ENCODE results near the gene HOXA10.

The HOXA10 gene

DNA sequence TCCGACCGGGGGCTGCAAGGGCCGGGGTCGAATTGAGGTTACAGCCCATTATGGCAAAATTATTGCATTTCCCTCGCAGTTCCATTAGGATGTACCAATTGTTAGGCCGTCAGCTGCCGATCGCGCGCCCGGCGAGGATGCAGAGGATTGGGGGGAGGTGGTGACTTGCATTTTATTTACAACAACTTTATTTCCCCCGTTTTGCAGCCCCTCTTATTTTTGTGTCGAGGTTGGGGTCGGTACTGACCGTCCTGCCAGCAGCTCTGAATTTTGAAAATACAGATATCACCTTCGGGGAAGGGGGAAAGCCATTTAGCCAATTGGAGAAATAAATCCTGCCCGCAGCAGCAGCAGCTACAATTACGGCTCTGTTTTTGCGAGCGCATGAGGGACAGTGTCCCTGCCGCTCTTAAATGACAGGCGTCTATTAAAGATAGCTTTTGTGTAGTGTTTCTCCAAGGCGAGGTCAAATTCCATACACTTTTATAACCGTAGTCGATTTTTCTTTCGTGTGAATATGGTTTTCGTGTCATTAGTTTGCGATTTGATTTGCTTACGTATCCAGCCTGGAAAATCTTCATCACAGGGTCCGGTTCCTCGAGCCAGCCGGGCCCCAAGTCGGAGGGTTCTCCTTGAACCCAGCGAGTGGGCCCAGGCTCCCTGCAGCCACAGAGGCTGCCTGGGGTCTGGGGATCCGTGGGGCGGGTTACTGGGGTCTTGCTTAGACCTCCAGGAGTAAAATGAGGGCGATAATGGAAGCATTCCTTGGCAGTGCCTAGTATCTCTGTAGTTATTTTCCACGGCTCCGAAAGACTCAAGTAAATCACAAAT is 30.0 kb downstream of the HOXA10 start:
- DNase-seq (ENCODE audit: low spot score) = no peak

DNA sequence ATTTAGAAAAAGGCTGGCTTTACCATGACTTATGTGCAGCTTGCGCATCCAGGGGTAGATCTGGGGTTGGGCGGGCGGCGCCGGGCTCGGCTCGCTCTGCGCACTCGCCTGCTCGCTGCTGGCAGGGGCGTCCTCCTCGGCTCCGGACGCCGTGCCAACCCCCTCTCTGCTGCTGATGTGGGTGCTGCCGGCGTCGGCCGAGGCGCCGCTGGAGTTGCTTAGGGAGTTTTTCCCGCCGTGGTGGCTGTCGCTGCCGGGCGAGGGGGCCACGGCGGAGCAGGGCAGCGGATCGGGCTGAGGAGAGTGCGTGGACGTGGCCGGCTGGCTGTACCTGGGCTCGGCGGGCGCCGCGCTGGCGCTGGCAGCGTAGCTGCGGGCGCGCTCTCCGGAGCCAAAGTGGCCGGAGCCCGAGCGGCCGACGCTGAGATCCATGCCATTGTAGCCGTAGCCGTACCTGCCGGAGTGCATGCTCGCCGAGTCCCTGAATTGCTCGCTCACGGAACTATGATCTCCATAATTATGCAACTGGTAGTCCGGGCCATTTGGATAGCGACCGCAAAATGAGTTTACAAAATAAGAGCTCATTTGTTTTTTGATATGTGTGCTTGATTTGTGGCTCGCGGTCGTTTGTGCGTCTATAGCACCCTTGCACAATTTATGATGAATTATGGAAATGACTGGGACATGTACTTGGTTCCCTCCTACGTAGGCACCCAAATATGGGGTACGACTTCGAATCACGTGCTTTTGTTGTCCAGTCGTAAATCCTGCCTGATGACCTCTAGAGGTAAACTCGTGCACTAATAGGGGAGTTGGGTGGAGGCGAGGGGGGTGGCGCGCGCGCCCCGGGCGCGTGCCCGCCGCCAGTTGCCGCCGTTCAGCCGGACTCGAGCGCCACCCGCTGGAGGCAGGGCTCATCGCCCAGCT is 30.8 kb downstream of the HOXA10 start, which contains the start of gene HOXA5:
Gene HOXA5, minus strand, starts transcription at position 659 of the 927 bp plus-strand sequence. Its CDS starts 74 bp downstream, at position 585.
- DNase-seq (ENCODE audit: low spot score) = no peak

DNA sequence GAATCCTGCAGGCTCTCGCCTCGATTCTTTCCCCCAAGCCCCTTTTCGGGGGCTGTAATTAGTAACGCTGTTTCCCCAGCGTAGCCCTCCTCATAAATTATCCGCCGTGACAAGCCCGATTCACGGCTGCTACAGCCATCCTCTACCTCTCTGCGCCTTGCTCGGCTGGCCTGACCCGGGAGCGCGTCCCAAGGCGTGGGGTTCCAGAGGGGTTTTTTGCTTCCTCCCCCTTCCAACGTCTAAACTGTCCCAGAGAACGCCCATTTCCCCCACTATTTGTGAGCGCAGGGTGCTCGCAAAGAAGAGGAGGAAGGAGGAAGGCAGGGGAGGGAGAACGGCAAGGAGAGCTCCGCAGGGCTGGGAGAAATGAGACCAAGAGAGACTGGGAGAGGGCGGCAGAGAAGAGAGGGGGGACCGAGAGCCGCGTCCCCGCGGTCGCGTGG is 31.5 kb downstream of the HOXA10 start:
- no peak for DNase-seq (ENCODE audit: low spot score)

DNA sequence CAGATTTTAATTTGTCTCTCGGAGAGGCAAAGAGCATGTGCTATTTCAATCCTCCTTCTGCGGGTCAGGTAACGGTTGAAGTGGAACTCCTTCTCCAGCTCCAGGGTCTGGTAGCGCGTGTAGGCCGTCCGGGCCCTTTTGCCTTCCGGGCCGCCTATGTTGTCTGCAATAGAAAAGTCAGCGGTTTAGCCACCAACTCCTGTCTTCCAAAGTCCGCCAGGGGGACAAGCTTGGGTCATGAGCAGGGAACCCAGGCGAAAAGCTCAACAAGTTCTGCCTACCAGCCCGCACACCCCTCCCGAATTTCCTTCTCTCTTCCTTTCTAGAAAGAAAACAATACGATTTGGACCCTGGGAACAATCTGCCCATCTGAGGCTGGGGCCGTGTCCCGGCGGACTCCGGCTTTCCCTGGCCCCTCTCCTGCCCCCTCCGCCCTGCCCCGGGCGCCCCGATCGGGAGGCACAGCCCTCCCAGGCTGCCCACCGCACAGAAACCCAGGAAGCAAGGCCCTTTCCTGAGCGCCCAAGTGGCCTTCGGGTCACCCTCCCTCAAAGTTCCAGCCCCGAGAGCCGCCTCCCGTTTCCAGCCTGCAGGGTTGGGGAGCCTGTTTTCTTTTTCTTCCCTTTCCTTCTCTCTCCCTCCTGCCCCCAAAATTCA is 32.1 kb downstream of the HOXA10 start:
- no peak for DNase-seq (ENCODE audit: low spot score)

GRCh38 chr7:27141137-27141922 is 32.8 kb downstream of the HOXA10 start:
- DNase-seq (ENCODE audit: low spot score) = no peak

GRCh38 chr7:27140126-27140857 is 33.8 kb downstream of the HOXA10 start:
- no peak for DNase-seq (ENCODE audit: low spot score)

- DNase-seq (ENCODE audit: low spot score) = no peak
These were observed 34.6 kb downstream of the HOXA10 start for GRCh38 chr7:27139334-27140125.

DNA sequence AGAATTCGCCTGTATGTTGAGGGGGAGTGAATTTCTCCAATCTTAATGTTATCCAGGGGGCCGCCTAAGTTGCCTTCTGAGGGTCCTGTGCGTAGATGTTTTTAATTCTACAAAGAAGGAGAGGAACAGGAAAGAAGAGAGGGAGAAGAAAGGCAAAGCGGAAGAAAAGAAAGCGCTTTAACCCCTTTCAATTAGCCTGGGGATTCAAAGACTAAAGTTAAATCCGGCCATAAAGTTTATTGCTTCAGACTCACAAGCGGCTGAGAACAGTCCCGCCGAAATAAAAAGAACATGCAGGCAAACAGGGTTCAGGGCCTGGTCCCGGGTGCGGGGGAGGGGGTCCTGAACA is 35.2 kb downstream of the HOXA10 start:
- no peak for DNase-seq (ENCODE audit: low spot score)

DNA sequence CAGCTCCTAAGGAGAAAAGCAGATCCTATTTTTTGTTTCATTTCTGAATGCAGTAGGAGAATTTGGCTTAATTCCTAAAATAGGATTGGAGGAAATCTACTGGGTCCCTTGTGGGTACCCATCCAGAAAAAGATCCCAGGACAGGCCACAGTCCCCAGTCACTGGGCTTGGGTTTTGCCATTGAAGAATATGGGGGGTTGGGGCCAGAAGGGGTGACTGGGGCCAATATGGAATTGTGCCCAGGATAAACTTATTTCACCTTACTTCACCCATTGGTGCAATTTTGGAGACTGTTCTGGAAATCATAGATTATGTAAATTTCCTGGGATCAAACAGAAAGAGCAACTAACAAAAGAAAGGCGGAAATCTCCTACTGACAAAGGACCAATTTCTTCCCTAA is 35.6 kb downstream of the HOXA10 start:
- no peak for DNase-seq (ENCODE audit: low spot score)

DNA sequence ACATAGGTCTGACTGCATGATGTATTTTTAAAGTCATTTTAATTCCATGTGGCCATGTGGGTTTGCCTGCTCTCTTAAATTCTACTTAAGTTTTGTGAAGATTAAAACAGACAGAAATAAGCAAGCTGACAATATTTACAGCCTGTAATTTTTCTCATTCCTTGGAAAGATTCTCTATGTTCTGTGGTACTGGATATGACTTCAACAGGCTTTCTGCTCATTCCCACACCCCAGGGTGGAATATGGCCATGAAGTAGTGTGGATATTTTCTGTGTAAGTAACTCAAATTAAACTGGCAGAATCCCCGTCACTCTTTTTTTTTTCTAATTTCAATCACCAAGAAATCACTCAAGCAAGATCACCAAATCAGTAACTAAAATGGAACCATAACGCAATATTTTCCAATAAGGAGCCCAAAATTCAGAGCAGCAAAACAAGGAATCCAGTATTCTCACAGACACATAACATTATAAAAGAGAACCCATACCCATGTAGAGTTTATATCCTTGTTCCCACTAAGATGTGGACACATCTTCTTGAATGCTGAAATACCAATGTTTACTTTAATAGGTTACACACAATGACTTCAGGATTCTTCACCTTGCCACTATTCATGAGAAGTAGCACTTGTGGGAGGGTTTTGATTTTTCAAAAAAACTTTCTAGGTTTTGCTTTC is 36.3 kb downstream of the HOXA10 start:
- no peak for DNase-seq (ENCODE audit: low spot score)

GRCh38 chr7:27134392-27134791 is 39.7 kb downstream of the HOXA10 start:
- DNase-seq (ENCODE audit: low spot score) = peak; percentile 81

DNA sequence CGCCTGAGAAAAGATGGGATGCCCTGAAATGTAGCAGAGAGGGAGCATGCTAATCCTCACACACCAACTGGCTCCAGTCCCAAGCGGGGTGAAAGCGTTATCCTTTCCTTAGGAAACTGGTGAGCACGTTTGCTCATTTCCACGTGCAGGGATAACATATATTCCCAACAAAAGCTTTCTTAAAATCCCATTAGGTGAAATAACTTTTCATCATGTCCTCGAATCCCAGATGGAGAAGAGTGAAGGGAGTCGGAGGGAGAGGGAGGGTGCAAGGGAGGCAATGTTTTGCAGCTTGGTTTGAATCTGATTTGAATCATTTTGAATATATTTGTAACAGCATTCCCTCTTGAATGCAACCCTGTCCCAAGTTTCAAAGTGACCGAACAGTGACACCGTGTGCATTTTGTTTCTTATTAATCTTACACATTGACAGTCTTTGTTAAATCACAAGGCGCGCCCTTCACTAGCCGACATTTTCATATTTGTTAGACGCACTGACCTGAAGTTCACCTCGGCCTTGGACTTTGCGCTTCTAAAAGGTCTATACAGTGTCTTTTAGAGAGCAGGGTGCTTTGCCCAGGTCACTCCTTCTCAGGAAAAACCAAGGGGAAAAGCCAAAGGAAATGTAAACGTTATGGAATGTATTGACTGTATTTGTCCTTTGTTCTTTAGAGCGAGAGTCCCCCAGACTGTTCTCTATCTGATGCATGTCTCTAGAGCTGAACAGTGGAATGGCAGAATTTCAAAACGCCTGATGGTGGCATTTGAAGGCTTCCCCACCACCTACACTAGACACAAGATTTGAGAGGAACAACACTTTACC is 40.5 kb downstream of the HOXA10 start:
- no peak for DNase-seq (ENCODE audit: low spot score)

GRCh38 chr7:27132978-27133377 is 41.1 kb downstream of the HOXA10 start:
- DNase-seq (ENCODE audit: low spot score) = no peak

GRCh38 chr7:27132214-27132613 is 41.9 kb downstream of the HOXA10 start:
- no peak for DNase-seq (ENCODE audit: low spot score)

DNA sequence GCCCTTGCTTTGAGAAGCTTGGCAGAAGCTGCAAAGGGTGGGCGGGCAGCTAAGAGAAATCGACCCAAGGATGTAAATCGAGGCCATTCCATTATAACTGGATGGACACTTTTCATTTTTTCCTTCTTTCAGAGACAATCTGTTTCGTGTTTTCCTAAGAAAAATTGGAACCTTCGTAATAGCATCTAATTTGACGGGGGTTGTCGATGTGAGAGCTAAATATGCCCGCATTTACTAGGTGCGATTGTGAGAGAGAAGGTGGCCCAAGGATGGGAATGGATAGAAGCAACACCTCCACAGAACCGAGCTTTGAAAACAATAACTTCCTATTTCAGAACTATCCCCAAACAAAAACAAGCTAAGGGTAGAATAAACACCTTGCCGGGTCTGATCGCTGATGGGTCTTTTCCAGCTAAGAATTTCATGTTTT is 42.7 kb downstream of the HOXA10 start:
- no peak for DNase-seq (ENCODE audit: low spot score)

- peak; percentile 60 for DNase-seq (ENCODE audit: low spot score)
These were observed 43.4 kb downstream of the HOXA10 start, which contains the start of gene HOXA4 for GRCh38 chr7:27130540-27131389. Gene HOXA4 (minus strand): TSS chr7:27130757. CDS start chr7:27130733, 24 bp downstream.
